SKM-1 (cell line): Measurements from ENCODE around the gene AKR1C1.
"Not testable (repeated sequence)": the region's sequence is repeated elsewhere in the genome, so short reads cannot be mapped to it uniquely, and the experiment has no call there.

ENCODE experiments used
- DNase-seq: peaks from one replicate; lab custom pipeline; 2025; ENCODE audit not compliant: unreplicated experiment; lab: John Stamatoyannopoulos, UW

The AKR1C1 gene

GRCh38 chr10:4947039-4947634 is 16.1 kb upstream of the AKR1C1 start:
- no peak for DNase-seq

- no peak for DNase-seq
These were observed 15.3 kb upstream of the AKR1C1 start for GRCh38 chr10:4947635-4948596.

GRCh38 chr10:4951512-4952162 is 11.6 kb upstream of the AKR1C1 start:
- DNase-seq, result not testable (repeated sequence)

GRCh38 chr10:4953405-4953804 is 9.8 kb upstream of the AKR1C1 start:
- DNase-seq, result no peak

- DNase-seq, result not testable (repeated sequence)
These were observed 7.1 kb upstream of the AKR1C1 start for GRCh38 chr10:4956088-4956487.

- DNase-seq, result not testable (repeated sequence)
These were observed 6.1 kb upstream of the AKR1C1 start for GRCh38 chr10:4956955-4957645.

- DNase-seq, result not testable (repeated sequence)
These were observed 1.7 kb upstream of the AKR1C1 start for GRCh38 chr10:4961558-4961957.

- DNase-seq, result not testable (repeated sequence)
These were observed 907 bp upstream of the AKR1C1 start for GRCh38 chr10:4962308-4962707.

- DNase-seq, result not testable (repeated sequence)
These were observed 570 bp downstream of the AKR1C1 start for GRCh38 chr10:4963815-4964154.

GRCh38 chr10:4965763-4966162 is 2.5 kb downstream of the AKR1C1 start:
- not testable (repeated sequence) for DNase-seq

- not testable (repeated sequence) for DNase-seq
These were observed 4.0 kb downstream of the AKR1C1 start for GRCh38 chr10:4967189-4967588.

GRCh38 chr10:4969289-4969688 is 6.1 kb downstream of the AKR1C1 start:
- not testable (repeated sequence) for DNase-seq

GRCh38 chr10:4970362-4970761 is 7.1 kb downstream of the AKR1C1 start:
- DNase-seq, result not testable (repeated sequence)

GRCh38 chr10:4972369-4973142 is 9.3 kb downstream of the AKR1C1 start:
- not testable (repeated sequence) for DNase-seq

GRCh38 chr10:4973294-4973693 is 10.1 kb downstream of the AKR1C1 start:
- DNase-seq, result not testable (repeated sequence)

- DNase-seq, result not testable (repeated sequence)
These were observed 11.2 kb downstream of the AKR1C1 start for GRCh38 chr10:4974400-4974799.

- no peak for DNase-seq
These were observed 13.8 kb downstream of the AKR1C1 start for GRCh38 chr10:4977025-4977424.

GRCh38 chr10:4978870-4979269 is 15.7 kb downstream of the AKR1C1 start:
- no peak for DNase-seq

- DNase-seq, result no peak
These were observed 17.6 kb downstream of the AKR1C1 start for GRCh38 chr10:4980793-4981192.

GRCh38 chr10:4981722-4982471 is 18.7 kb downstream of the AKR1C1 start:
- DNase-seq, result no peak
